GM19372 (cell line): ENCODE data around the gene JAG1.

Source experiments
- ATAC-seq: cut with Tn5 transposase; IDR thresholded peaks from one replicate; pipeline ENCODE4 v1.9.1; 2021; ENCODE audit warnings: mild to moderate bottlenecking, low read depth, moderate library complexity; ENCODE audit not compliant: unreplicated experiment

The JAG1 gene

DNA sequence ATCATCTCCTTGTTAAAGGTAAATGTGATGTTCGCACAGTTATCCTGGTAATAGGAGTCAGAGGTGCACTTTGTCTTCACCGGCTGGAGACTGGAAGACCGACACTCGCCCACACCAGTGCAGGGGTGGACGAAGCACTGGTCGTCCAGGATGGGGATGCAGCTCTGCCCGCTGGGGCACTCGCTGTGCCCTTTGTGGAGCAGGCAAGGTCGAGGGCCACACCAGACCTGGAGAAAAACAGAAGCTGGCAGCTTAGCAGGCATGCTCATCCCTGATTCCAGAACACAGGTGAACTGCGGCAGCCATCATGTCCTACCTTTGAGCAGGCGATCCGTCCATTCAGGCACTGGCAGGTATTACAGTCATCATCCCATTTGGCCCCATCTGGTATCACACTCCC is 32.3 kb downstream of the JAG1 start:
- ATAC-seq = no peak

DNA sequence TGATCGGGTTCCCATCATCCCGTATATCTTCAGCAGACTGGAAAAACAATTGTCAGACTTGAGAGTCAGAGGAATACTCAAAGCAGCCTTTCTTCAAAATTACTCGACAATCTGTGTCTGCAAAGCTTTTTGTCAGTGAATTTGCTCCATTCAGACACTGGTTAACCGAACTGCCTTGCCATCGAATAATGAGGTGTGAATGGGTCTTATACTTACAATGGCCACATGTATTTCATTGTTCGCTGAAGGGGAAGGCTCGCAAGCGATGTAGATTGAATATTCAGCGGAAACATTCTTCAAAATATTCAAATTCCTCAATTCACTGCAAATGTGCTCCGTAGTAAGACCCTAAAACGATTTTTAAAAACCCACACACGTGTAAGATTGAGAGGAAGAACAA is 32.9 kb downstream of the JAG1 start:
- ATAC-seq = no peak

DNA sequence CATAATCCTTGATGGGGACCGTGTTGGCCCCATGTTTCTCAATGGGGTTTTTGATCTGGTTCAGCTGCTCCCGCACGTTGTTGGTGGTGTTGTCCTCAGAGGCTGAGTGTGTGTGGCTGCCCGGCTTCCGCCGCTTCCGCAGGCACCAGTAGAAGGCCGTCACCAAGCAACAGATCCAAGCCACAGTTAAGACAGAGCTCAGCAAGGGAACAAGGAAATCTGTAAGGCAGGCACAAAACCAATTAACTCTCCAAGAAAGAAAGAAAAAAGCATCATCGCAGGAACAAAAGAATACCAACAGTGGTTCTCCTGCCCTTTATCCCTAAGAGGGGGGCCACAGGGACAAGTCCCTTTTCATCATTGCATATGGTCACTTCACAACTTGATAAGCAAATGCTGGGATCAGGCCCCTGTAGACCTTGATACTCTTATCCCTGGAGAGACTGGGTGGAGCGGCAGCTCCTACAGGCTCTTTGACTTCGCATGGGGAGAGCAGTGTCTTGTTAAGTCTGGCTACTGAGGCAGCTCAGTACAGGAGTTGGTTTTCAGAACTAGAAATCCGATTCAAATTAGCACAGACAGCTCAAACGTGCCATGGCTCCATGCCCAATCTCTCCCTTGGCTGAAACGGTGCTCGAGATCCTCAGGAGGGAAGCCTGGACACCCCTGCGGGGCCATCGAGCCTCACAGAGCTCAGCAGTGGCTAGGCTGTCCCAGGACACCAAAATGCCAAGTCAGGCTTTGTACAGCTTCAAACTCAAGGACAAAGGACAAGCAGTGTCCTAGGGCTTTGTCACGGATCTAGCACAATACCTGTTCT is 33.9 kb downstream of the JAG1 start:
- no peak for ATAC-seq

DNA sequence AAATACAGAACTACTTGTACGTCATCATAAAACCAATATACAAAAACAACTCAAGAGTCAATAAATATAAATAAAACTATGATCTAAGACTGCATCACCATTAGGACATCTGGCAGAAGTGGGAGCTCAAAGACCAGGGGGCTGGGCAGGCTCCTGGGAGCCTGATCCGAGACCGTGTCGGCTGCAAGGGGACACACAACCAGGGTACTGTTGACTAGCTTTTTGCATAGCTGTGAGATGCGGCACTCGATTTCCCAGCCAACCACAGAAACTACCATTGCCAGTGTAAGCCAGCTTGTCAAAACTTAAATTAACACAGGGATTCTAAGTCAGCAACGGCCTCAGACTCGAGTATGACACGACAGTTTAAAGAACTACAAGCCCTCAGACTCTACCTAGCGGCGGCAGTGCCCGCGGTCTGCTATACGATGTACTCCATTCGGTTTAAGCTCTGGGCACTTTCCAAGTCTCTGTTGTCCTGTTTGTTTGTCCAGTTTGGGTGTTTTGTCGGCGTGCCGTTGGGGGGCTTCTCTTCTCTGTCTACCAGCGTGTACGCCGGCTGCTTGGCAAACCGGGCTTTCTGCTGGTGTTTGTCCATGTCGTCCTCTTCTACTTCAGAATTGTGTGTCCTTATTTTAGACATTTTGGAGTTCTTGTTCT is 34.6 kb downstream of the JAG1 start:
- ATAC-seq = no peak

DNA sequence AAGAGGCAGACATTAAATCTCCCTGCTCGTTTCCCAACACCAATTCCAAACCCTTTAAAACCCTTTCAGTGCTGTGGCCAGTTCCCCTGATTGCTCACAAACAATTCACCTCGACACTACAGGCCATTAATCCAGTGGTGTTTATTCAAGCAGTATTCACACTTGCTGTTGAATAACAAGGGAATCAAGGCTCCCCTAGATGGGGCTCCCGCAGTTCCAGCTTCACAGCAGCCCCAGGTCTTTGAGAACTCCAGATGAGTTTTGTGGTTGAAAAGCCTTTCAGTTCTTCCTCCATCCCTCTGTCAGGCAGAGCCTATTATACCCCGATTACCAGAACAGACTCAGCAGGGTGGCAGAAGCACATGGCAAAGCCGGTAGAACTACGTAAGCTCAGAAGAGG is 36.2 kb downstream of the JAG1 start:
- ATAC-seq = no peak

DNA sequence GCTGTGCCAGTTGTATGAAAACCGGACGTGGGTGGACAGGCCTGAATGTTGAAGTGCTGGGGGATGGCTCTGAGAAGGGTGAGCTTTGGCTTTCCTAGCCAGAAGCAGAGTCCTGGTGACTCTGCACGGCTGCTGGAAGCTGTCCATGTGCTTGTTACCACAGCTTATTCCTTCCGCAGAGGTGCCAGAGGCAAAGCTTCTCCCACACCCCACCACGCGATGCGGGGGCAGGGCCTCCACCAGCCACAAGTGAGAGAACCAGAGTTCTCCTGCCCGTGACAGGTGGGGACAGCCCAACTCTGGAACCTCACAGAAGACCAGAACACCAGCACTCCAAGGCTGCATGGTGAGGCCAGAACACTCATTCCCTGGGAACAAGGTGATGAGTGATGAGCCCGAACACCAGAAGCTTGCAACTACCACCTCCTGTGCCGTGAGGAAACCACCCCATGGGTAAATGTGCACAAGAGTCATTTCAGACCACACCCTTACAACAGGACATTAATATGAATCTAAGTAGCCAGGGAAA is 36.7 kb downstream of the JAG1 start:
- ATAC-seq = no peak

DNA sequence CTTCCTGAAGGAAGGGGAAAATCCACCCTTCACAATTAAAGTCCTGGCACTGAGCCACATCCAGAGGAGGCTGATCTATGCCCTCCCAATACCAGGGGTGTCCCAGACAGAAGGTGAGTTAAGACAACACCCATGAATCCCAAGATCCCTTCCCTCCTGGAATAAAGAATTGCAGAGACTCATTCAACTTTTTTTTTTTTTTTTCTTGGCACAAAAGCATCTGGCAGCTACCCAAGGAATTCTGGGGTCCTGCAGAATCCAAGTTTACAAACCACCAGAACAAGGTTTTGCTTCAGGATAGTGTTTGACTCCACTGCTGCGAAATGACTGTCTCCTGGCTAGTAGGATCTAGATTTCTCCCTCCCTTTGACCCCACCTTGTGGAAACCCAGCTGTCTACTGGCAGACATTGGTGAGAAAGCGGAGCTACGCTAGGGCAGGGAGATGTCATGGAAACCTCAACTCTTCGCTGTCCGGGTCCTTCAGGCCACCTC is 37.4 kb downstream of the JAG1 start:
- no peak for ATAC-seq

DNA sequence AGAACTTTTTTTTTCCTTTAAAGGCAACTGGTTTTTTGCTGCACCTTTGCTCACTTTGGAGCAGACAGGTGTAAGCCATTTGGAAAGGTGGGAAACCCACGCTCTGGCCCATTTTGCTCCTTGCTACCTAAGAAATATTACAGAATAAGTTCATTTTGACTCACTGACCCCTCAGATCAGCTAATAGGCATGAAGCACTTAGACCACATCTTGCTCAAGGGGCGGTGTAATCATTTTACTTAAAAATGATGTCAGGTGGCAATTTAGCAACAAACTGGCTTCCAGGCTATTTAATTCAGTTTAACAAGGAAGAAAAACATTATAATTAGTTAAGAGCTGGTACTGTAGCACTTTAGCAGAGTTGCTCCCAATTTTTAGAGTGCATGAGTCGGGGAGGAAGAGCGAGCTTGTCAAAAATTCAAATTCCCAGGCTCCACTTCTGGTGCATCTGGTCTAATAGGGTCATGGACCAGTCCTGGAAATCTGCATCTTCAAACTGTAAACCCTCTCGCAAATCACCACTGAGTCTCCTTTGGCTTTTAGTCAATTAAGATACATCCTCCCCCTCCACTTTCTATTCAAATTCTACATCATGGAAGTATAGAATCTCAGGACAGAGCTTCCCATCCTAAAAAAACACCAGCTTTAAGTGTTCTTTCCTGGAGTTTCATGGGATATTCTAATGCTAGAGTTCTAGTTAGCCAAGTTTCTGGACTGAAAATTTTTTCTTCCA is 38.2 kb downstream of the JAG1 start:
- no peak for ATAC-seq

DNA sequence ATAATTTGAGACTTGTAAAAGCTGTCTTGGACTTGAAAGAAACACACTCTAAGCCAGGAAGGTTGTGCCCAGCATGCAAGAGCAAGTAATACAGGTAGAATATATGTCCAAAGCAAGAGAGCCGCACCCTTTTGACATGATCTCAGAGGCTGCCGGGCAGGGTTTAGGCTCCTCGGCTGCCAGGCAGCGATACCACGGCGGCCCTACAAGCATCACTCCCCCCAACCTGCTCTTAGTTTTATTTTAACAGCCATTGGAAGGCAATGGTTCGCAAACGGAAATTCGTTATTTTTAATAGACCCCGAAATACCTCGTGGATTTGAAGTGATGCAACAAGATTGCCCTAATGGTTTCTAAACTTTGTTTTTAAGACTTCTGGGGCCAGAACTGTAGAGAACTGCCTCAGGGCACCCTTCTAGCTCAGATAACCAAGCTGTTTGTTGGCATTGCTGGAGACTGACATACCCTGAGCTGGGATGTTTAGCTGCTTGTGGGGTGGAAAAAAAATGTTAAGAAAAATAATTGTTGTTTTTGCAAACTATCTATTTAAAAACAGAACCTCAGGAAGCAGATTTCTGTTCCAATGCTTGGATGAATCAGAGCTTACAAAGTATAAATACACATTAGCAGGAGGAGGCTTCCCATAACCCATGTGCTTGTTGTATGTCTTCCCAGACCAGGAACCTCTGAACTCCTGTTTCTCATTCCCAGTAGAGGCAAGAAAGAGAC is 39.0 kb downstream of the JAG1 start:
- no peak for ATAC-seq

DNA sequence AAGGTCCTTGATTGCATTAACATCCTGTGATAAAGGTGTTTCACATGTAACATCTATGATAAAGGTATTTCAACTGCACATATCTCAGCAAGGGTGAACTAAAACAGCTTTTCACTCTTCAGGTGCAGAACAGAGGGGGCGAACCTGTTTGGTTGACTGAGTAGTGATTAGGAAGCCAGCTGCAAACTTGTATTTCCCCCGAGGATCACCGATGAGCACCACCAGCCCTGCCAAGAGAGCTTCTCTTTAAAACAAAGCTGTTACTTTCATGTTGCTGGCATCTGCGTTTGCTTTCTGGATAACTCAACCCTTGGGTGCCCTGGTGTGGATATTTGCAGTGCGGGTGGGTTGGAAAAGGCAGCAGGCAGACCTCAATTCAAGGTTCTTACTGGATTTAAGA is 39.6 kb downstream of the JAG1 start:
- ATAC-seq = no peak

DNA sequence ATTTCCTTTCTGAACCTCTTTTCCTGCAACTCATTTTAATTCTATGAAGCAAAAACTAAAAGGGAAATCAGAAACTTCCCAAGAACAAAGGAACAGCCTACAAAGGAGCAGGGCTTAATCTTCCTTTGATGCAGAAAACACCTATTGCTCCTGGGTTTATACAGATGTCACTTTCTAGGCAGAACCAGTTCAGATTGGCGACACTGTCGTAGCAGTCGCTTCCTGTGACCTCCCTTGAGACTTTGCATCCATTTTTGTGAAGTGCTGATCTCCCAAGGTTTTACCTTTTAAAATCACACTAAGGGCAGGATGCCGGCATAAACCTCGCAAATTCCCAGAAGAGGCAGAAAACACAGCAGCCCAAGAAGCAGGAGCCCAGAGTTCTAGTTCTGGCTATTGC is 40.1 kb downstream of the JAG1 start:
- ATAC-seq = no peak

DNA sequence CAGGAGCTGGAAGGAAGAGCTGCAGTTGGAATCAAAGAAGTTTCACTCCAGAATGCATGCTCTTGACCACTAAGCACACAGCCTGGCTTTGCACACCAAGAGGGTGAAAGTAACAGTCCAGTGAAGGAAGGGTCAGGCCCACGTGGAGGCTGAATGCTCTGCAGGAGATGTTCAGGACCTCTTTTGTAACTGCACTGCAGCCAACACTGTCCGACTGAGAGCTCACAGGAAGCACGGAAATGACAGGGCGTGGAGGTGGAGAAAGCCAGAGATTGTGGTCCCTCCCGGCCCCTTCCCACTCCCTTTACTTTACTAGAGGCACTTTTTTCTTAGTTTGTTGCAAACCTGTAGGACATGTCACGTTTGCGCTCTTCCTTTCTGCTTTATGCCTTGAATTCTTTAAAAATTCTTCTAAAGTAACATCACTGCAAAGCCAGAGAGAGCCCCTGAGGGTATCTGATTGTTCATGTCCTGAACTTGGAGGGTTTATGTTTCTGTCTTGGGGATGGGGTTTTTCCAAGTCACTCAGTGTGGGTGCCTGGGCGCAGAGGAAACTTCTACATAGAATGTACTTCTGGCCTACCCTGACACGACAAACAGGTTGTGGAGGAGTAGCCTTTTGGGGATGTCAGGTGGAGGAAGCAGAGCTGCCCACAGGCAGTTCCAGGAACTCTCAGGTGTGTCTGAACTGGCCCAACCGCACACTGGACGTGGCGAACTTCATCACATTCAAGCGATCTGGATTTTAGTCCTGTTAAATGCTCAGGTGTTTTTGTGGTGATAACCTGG is 40.9 kb downstream of the JAG1 start:
- no peak for ATAC-seq

DNA sequence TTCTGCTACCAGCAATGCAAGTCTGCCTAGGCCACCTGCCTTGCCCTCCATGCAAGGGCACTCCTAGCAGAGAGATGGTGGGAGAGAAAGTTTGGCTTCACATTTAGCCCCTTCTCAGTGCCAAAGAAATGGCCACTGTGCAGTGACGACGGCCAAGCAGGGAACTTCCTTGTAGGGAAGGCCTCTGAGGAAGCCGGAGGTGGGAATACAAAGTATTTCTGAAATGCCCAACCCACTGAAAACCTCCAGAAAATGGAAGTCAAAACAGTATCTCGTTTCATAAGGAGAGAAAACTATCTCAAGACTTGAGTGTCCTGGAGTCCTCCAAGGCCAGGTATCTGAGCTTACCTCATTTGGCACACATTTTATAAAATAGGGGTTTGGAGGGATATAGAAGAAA is 42.7 kb downstream of the JAG1 start:
- ATAC-seq = no peak

DNA sequence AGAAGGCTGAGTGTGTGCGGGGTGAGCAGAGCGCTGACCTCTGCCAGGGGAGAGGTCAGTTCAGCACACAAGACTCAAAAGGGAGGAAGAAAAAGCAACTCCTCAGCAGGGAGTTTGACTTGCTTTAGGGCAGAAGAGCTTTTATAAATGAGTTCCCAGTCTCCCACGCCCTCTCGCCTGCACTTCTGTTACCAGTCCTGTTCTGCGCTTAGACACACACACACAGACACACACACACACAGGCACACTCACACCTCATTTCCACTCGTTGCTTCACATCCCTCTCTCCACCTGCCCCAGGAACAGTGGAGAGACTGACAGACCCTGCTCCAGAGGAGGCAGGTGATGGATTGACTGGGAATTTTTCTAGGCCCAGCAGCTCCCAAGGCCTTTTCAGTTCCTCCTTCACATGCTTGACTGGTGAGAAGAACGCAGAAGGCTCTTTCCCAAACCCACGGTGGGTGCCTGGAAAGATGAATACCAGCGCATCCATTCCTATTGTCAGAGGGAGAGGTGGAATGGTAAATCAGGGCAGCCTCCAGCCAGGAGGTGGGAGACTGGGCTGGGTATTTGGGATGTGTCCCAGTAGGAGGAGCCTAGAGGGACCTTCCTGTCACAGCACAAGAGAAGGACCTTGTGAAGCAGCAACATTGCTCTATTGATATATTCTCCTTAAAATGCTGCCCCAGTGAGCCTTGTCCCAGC is 43.7 kb downstream of the JAG1 start:
- ATAC-seq = no peak

DNA sequence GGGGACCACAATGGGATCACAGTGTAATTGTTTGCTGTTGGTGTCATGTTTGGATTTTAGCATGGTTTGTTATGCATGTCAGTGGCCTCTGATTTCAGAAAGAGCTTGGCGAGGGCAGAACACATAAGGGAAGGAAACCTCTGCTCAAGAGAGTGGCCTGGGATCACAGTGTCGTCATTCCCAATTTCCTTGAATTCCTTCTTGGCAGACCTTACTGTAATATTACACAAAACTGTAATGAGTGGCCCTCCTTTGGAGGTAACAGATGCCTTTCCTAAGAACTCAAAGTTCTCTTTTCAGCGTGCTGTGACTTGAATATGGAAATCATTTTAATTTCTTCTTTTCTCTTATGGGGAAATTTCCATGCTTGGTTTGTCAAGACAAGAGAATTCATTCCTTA is 46.9 kb downstream of the JAG1 start:
- ATAC-seq = no peak

DNA sequence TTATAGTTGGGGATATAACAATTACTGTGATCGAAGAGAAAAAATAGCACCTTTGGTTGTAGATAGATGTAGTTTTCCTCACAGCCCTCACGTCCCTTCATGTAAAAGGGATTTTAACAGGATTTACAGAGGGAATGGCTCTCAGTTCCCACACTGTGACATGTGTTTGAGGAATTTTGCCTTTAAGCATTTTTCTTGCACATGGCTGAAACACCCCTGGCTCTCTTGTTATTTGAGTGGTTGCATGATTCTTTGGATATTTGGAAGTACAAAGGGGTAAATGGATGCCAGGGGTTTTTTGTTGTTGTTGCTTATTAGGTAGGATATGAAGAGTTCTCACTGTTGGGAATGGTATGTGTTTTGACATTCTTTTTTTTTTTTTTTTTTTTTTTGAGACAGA is 48.2 kb downstream of the JAG1 start:
- ATAC-seq = no peak

DNA sequence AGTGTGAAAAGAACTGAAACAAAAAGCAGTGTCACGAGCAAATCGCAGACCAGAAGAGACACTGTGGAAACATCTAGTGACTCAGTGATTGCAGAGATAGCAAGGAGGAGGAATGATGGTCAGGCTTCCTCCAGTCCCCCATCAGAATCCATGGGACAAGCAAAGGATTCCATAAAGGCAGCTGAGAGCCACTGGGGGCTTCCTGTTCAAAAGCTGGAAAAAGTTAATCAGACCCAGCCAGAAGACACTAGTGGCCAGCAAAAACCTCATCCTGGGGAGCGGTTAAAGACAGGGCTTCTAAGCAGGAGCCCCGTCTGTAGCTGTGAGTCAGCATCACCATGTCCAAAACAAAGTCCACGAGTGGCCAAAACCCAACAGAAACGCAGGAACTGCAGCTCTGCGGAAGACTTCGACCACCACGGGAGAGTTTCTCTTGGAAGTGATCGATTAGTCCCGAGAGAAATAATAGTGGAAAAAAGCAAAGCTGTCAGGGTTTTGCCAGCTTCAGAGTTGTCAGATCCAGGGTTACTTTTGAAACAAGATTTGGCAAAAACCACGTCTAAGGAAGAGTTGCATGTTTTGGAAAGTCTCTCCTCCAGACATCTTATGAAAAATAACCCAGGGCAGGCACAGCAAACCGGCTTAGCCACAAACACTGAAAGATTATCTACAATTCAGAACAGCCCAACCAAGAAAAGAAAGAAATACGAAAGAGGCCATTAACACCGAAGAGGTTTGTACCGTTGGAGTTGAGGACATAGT is 51.0 kb downstream of the JAG1 start:
- no peak for ATAC-seq

DNA sequence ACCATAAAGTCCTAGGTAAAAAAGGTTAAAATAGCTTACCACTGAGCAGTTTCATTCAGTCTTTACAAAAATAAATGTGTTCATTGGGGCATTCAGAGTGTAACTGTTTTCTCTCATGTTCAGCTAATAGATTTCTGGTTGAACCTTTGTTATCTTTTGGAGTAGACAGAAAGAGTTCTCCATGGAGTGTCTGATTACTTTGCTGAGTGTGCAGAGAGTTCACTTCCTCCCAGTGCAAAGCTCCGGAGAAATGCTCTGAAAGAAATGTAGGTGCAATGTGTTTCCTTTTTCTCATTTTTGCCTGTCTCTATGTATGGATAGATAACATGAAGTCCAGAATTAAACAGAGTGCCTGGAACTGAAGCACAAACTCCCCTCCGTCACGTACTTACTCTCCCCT is 52.6 kb downstream of the JAG1 start:
- no peak for ATAC-seq
